Measurements from ENCODE around the gene BCL2. TPM values are rescaled to one million over a fixed set of nuclear protein-coding genes. Genes with fewer than 3 reads are reported as not detected.

The BCL2 gene
- total RNA-seq, 4 donors from 2014 or later: 16.2 to 54.5 (median 20.7) TPM

- Histone ChIP-seq H3K36me3 (no peaks in the 10 kb centered on the region), H3K27me3 (no peaks in the 10 kb centered on the region), H3K9me3 (no peaks in the 10 kb centered on the region), H3K27ac (peak overlapping the region in 3 of 4 donors; percentile 16 to 83 (median 68)), H3K4me3 (peak overlapping the region in 1 of 4 donors; percentile 10), H3K4me1 (peaks cover 0 to 31% (median 9%) of the 10 kb centered on the region in 4 donors)
- peak in 2 of 3 donors; percentile 86 for DNase-seq
- no peak for TF ChIP-seq CTCF (IDR thresholded peaks at IDR 0.05)
- TF ChIP-seq POLR2A (IDR thresholded peaks at IDR 0.05): no peak
Observed at GRCh38 chr18:63284827-63285733, 34.5 kb downstream of the BCL2 start.

GRCh38 chr18:63284173-63284799 is 35.3 kb downstream of the BCL2 start:
- Histone ChIP-seq H3K27me3 (no peaks in the 10 kb centered on the region), H3K4me3 (peak overlapping the region in 1 of 4 donors; percentile 10), H3K9me3 (no peaks in the 10 kb centered on the region), H3K36me3 (no peaks in the 10 kb centered on the region), H3K4me1 (peaks cover 0 to 28% (median 9%) of the 10 kb centered on the region in 4 donors), H3K27ac (peak overlapping the region in 2 of 4 donors; percentile 68 to 83)
- no peak for DNase-seq
- TF ChIP-seq POLR2A (IDR thresholded peaks at IDR 0.05): no peak
- no peak for TF ChIP-seq CTCF (IDR thresholded peaks at IDR 0.05)

GRCh38 chr18:63283305-63284094 is 36.1 kb downstream of the BCL2 start:
- Histone ChIP-seq H3K27ac (peak overlapping the region in 2 of 4 donors; percentile 68 to 83), H3K36me3 (no peaks in the 10 kb centered on the region), H3K9me3 (no peaks in the 10 kb centered on the region)

GRCh38 chr18:63282793-63283192 is 36.8 kb downstream of the BCL2 start:
- TF ChIP-seq POLR2A (IDR thresholded peaks at IDR 0.05): no peak
- no peak for TF ChIP-seq CTCF (IDR thresholded peaks at IDR 0.05)
- Histone ChIP-seq H3K36me3 (no peaks in the 10 kb centered on the region), H3K9me3 (no peaks in the 10 kb centered on the region), H3K4me1 (peaks cover 0 to 23% (median 9%) of the 10 kb centered on the region in 4 donors), H3K27ac (peak overlapping the region in 2 of 4 donors; percentile 68 to 83), H3K4me3 (no peak overlapping the region), H3K27me3 (no peaks in the 10 kb centered on the region)
- no peak for DNase-seq

More at GRCh38 chr18:63283305-63284094, 36.1 kb downstream of the BCL2 start:
- Histone ChIP-seq H3K27me3 (no peaks in the 10 kb centered on the region), H3K4me1 (peaks cover 0 to 28% (median 9%) of the 10 kb centered on the region in 4 donors), H3K4me3 (no peak overlapping the region)
- no peak for DNase-seq
- TF ChIP-seq CTCF (IDR thresholded peaks at IDR 0.05) (no peak), POLR2A (IDR thresholded peaks at IDR 0.05) (no peak)

GRCh38 chr18:63273222-63273927 is 46.2 kb downstream of the BCL2 start:
- DNase-seq: peak in 1 of 3 donors; percentile 48
- no peaks in the 10 kb centered on the region for H3K36me3 ChIP-seq
- TF ChIP-seq CTCF (IDR thresholded peaks at IDR 0.05): no peak
- TF ChIP-seq POLR2A (IDR thresholded peaks at IDR 0.05): no peak

More at GRCh38 chr18:63273222-63273927, 46.2 kb downstream of the BCL2 start:
- H3K27me3 ChIP-seq: no peaks in the 10 kb centered on the region
- H3K27ac ChIP-seq: no peak overlapping the region
- no peaks in the 10 kb centered on the region for H3K4me1 ChIP-seq
- no peak overlapping the region for H3K4me3 ChIP-seq
- no peaks in the 10 kb centered on the region for H3K9me3 ChIP-seq

Measured in Peyer's patch (tissue), 4 donors.